Mucosa of gallbladder (tissue), 1 donor: ENCODE measurements around the gene AHNAK2. TPM values are rescaled to one million over a fixed set of nuclear protein-coding genes. Genes with fewer than 3 reads are reported as not detected.

Experiments
- DNase-seq: peaks from one replicate; pipeline ENCODE4 v3.0.0-alpha.2; 2020; ENCODE audit warnings: low spot score
- total RNA-seq: library from RNA; stranded (reverse); gene quantifications from one replicate; pipeline ENCODE4 v1.2.1, GENCODE V29; 2021
- donor health status: DM: no; HTN: no; CAD: no.

Gene AHNAK2
- total RNA-seq, 1 donor from 2014 or later = 16.0 TPM

DNA sequence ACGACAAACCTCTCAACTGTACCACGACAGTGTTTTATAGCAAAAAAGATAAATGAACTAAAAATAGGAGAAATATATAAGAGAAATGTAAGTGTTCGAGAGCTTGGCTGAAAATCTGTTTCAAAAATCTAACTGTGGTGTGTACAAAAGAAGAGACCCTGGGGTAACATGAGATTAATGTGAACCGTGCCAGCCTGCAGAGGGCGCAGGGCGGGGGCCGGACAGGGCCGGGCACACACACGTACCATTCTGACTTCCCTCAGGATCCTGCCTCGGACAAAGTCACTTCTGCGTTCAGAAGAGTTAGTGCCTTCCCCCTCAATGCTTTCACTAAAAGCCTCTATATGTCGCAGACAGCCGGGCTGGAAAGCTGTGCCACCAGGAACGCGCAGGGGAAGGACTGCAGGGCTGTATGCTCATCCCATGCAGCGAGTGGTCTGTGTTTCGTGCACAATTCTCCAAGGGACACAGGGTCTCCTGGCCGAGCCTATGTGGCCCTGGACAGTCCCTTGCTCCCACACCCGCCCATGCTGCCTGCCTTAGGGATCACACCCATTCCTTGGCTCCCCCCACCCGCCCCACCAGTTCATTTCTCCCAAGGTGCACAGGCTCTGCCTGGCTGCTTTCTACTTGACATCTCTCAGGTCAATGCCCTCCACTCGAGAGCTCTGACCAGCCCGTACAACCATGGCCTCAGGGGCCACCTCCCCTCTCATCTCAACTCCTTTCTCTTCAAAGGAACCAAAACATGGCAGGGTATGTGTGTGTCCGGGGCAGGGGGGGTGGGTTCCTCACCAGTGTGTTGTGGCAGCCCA, 34.2 kb upstream of the AHNAK2 start:
- no peak for DNase-seq

DNA sequence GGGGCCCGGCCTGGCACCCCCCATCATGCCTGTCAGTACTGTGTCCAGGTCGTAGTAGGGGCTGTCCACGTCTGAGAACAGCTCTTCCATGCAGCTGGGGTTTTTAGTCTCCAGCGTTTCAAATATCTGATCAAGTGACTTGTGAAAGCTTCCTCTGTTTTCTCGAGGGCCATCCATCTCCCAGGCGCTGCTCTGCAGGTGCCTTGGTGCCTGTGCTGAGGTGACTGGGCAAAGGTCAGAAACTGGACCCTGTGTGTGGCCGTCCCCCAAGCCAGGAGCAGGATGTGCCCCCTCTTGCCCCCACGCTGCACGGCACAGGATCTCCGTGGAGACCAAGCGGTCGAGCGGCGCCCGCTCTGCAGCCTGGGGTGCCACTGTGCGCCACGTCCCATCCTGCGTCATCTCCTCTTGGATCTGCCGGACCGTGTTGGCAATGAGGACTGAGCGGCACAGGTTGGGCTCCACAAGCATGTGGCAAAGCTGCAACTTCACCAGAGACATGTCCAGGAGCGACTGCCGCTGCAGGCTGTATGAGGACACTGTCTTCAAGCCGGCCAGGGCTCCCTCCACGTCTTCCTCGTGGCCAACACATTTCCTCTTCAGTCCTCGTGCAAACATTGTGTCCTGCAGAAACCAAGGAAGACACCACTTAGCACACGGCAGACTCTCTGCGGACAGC, 33.3 kb upstream of the AHNAK2 start:
- DNase-seq = no peak

DNA sequence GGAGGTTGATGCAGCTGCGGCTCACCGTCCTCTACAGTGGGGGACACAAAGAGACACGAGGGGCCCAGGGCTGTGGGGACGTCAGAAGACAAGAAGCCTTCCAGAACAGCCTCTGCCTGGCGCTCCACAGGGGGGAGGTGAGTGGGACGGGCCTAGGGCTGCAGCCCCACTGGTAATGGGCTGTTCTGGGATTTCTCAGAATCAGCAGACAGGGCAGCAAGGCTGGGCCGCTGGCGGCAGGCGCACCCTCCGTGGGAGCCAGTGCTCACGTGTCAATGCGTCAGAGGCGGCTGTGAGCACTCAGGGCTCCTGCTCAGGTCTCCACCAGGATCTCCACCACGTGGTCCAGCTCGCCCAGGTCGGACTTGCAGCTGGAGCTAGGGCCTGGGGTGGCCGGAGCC, 32.7 kb upstream of the AHNAK2 start:
- DNase-seq = peak; percentile 53

DNA sequence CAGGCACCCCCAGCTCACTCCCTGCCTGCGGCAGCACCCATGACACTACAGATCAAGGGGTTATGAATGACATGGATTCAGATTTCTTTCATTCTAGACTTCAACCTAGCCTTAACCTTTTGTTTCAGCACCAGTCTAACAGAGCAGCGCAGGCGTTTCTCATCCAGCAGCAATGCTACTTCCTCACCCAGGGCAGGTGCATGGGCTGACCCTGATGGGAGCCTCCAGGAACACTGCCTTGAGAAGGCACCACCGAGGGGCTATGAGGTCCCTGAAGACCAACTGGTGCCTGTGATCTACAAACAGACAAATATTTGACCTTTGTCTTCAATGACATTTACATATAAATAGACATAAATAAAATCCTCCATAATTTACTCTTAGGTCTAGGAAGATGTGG, 31.9 kb upstream of the AHNAK2 start:
- no peak for DNase-seq

DNA sequence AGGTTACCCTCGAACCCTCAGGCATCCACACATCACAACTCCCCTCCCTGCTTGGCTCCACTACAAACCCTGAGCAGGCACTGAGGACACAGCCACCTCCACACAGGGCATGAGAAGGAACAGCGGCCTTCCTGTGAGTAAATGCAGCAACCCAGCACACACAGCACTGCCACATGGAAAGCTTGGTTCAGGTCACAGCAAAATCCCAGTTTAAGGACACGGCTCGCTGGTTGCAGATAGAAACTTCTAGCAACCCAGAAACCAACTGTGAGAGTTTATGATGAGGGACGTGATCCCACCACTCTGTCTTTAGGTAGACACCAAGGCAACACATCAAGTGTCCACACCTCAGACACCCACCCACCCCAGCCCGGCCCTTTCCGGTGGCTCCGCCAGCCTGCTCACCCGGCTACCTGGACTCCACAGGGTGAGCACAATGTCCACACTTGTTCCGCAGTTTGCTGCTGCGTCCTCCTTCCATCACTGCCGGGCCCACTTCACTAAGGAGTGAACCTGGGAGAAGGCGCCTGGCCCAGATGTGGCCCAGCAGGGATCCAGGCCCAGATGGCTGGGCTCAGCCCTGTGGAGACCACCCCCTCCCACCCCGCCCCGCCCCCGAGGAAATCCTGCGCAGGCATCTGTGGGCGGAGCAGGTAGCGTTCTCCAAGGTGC, 29.6 kb upstream of the AHNAK2 start:
- DNase-seq = no peak

DNA sequence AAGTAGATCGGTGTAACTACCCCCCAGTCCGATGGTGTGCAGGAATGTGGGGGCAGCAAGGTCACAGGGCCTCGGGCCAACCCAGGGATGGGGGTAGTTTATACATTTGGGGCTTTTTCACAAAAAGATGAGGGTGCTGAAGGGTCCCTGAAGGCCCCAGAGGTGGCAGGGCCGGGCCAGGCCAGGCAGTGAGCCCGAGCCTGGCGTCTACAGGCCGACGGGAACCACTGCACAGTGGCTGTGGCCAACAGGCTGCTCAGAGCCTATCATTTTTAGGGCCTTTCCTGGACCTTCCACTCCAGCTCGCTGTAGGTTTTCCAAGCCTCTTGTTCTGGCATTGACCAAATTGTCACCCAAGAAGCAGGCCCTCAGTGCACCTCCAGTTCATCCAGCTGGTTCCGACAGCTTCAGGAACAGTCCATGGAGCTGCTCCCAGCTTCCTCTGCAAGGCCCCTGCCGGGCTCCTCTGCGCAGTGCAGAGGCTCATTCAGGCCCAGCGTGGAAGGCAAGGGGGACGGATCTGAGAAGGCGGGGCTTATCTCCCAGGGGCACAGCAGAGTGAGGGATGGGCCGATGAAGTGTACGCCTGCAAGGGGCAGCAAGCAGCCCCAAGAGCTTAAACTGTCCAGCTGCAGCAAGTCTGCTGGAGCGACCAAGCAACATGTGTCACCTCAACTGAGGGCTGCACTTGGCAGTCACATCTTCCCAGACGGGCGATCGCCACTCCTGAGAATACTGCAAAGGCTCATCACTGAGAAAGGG, 28.8 kb upstream of the AHNAK2 start:
- no peak for DNase-seq

DNA sequence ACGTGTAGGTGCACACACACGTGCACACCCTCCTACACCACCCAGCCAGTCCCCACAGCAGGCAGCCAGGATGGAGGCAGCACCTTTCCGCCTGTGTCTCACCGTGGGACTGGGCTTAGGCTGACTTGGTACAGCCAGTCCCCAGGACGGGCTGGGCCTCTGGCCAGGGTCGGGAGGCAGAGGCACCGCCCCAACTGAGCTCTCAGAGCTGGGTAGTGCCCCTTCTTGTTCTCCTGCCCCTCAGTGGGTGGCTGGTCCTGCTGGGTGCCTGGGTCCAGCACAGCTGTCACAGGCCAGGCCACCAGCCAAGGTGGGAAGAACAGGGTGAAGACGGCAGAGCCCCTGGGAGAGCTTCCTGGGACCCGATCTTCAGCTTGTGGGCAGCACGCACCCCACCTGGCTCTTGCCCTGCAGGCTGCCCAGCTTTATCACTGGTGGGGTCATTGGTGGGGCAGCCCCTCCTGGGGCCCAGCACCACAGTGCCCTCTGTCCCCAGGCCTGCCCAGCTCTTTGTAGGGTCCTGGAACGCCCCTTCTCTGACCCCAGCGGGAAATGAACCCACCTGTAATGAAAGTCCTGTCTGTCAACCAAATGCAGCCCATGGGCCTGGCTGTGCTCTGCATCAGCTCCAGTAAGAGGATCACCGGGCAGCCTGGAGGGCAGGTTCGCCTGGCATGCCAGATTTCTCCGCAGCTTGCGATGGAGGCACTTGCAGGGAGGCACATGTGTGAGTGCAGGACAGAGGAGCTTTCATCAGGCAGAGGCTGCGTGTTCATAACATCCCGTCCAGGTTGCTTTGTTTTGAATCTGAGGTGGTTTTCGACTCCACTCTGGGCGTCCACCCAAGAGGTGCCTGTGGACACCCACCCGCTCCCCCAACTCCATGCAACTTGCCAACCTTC, 28.0 kb upstream of the AHNAK2 start:
- DNase-seq = no peak

DNA sequence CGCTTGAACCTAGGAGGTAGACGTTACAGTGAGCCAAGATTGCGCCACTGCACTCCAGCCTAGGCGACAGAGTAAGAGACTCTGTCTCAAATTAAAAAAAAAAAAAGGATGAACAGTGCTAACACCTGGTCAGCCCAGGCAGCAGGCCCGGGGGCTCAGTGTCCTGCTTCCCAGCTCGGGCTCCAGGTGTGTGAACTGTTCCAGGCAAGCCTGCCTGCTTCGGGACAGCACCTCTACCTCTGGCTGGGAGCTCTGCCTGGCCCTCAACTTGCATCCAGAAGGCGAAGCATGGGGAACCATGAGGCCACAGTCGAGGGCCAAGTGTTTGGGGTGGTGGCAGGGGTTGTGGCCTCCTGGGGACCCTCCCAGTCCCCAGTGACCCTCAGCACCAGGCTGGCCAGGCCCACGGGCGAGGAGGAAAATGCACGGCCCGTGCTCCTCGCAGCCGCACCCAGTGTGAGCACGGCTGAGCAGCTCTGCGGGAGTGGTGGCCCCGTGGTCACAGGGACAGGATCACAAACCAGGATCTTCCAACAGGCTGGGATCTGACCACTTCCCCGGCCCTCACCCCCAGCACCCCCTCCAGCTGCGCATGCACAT, 27.3 kb upstream of the AHNAK2 start:
- no peak for DNase-seq

DNA sequence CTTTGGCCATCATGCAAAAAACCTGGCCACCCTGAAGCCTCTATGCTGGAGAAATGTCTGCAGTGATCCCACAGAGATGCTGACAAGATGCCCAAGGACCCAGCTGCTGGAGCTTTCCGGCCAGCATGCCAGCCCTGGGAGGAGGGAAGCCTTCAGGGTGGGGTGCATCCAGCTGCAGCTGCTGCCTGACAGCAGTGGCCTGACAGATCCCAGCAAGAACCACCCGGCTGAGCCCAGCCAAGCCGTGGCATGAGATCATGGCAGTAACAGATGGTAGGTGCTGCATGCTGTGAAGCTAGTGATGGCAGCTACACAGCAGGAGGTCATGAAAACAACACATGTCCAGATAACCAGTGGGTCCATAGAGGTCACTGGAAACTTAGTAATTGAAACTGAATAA, 21.2 kb upstream of the AHNAK2 start:
- DNase-seq = no peak

DNA sequence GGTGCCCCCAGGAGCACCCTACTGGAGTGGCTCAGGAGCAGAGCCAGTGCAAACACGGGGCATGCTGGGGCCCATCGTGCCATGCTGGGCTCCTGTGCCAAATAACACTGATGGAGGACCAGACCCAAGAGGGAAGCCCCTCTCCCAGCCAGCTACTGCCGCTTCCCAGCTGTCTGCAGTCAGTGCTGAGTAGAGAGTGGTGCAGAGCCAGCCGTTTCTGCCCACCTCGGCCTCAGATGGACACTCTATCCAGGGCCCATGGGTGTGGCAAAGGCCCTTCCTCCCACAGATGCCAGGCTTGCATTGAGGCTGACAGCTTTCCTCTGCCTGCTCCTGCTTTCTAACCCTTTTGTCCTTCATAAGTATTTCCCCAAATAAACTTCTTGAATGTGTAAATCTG, 20.6 kb upstream of the AHNAK2 start:
- no peak for DNase-seq

DNA sequence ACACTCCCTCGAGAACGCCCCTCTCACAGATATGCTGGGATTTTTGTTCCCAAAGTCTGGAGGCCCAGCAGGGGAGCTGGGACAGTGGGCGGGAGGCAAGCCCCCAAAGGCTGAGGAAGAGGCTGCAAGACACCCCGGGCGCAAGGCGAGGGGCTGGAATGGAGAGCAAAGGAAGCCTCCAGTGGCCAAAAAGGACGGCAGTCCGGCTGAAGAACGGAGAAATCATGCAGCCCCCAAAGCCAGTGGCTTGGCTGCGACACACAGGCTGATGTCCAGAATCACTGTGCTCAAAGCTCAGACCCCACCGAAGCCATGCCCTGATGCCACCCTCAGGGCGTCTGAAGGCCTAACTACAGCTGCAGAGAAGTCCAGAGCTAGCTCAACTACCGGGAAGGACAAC, 18.3 kb upstream of the AHNAK2 start:
- no peak for DNase-seq

DNA sequence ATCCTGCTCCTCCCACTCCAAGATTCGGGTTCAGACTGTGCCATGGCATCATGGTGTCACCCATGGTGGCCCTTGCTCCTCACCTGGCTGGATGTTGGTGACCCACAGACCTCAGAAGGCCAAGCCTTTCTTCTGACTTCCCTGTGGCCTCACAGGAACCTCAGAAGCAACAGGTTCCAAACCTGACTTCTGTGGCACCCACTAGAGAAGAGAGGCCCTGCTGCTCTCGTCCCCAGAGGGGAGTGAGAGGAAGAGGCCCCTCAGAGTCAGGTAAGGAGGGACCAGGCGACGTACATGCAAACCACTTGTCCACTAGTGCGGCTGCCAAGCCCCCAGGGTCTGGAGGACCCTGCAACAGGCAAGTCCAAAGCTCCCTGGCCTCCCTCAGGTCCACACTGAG, 17.9 kb upstream of the AHNAK2 start:
- no peak for DNase-seq

DNA sequence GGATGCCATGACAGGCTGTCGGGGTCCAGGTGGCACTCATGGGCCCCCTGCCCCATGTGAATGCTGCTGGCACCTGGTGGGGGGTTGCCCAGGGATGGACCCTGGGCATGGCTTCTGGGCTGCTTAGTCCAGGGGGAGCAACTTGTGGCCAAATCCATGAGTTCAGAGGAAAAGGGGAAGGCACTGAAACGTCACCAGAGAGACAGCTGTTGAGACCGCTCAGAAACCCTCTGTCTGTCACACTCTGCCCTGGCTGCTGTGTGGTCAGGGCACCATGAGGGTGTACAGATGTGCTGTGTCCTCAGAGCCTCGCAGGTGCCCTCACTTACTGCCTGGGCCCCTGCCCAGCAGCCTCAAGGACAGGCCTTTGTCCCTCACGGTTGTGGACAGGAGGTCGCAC, 16.8 kb upstream of the AHNAK2 start:
- no peak for DNase-seq

DNA sequence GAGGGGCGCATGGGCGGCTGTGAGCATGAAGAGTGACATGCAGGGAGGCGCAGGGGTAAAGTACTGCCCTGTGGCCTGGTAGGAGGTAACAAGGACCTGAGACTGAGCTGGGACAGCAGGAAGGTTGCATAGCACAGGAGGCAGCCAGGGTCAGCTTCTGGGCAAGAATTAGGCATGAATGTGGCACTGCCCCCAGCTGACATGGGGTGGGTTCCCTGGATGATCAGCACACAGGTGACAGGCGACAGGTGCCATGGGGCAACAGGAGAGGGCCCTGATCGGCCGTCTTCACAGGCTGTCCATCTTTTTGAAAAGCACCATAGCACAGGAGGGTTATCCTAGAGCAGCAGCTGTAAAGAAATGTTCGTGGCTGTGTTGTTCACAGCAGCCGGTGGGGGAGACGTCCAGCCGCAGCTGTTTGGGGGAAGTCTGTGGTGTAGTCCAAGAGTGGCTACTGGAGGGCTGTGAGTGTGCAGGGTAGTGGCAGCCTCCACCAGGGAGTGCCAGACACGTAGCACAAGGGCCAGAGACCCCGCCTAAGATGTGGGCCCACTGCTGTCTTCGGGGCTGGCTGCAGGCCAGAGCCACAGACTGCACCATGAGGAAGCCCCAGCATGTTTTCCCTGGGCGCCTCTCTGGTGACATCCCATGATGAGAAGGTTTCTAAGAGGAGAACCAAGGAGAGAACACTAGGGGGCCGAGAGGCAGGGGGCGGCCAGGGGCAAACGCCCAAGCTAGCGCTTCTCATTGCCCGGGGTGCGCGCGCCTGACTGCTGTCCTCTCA, 15.8 kb upstream of the AHNAK2 start:
- no peak for DNase-seq

DNA sequence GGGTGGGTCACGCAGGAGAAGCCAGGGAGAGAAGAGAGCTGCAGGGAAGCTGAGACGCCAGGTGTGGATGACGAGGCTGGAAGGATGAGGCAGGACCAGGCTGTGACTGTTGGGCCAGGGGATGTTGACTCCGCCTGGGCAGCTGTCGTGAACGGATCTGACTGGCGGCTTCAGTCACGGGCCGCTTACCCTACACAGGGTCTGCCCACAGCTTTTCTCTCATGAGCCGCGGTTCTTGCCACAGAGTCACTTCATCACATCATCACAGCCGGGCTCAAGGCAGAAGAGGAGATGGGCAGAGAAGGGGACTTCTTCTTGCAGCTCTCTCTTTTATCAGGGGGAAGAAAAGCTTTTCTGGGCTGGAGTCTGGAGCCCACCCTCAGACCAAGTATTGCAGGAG, 15.1 kb upstream of the AHNAK2 start:
- no peak for DNase-seq

DNA sequence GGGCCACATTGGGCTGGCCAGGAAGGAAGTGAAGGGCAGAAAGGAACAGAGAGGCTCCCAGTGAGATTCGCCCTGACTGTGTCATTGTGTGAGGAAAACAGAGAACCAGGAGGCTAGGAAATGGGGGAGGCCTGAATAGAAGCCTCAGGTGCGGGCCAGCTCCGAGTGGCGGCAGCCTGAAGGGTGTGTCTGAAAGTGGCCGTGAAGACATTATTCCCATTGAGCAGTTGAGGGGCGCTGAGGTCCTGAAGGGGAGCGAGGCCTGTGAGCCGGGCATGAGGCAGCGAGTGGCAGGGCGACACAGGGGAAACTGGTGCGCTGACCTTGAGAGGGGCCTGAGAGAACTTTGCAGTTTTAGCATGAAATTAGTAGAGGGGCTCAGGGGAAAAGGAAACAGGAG, 14.3 kb upstream of the AHNAK2 start:
- no peak for DNase-seq

DNA sequence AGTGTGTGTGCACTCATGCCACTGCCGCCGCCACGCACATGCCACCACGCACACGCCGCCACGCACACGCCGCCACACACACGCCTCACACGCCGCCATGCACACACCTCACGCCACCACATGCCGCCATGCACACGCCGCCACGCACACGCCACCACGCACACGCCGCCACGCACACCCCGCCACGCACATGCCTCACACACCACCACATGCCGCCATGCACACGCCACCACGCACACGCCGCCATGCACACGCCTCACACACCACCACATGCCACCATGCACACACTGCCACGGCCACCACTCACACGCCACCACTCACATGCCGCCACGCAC, 13.7 kb upstream of the AHNAK2 start:
- DNase-seq = no peak

DNA sequence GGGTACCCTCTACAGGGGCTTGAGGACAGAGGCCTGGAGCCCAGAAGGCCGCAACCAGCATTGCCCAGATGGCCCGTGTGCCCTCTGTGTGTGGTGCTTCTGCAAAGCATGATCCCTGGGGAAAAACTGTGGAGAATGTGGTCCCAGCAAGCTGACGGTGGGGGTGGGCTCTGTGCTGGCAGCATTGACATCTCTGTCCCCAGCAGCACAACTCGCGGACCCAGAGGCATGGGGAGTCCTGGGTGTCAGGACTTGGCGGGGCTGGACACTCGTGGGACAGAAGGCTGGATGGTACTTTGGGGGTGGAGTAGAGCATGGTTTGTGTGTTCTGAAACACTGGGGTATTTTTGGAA, 11.8 kb upstream of the AHNAK2 start:
- no peak for DNase-seq

DNA sequence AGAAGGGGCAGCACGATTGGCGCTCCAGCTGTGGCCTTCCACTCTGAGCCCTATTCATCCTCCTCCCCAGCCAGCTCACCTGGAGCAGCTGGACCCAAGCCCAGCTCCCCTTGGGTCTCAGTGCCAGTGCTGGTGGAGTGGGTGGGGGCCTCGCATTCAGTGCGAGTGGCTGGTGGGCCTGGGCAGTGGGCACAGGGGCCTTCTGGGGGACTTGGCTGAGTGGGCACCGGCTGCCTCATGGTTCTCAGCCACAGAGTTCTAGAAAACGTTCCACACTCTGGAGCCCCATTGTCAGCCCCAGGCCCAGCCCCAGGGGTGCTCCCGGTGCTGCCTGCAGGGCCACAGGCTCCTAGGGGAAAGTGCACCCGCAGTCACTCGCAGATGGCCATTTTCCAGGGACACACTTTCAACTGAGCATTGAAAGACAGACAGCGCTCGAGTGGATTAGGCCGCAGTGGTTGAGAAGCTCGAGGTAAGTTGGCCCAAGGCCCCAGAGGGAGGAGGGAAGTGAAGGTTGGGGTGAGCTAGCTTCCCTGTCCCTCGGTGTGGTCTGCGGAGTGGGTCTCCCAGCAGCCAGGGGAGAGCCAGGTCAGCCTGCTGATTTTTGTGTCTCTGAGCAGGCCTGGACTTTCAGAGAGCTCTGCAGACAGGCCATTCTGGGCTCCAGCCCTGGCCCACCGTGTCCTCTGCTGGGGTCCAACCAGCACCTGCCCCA, 11.2 kb upstream of the AHNAK2 start:
- DNase-seq = no peak
